OCI-LY7 (cell line): Measurements from ENCODE around the gene SPDYE1.

ENCODE experiments used
- EZH2phosphoT487 ChIP-seq: fragments of 200-600 bp; sonication (generic); IDR thresholded peaks from 2 replicates; pipeline ENCODE4 v1.6.1; 2018; ENCODE audit warnings: low read depth, borderline replicate concordance, mild to moderate bottlenecking, mixed run types, antibody characterized with exemption, low read length, moderate library complexity, mixed read lengths
- TF ChIP-seq, protein P1 (sequence below): fragments of 200-600 bp; sonication (generic); conservative IDR thresholded peaks from 2 replicates; pipeline ENCODE4 v1.5.1; 2014; ENCODE audit warnings: mild to moderate bottlenecking, antibody characterized with exemption, low read length, moderate library complexity, mixed read lengths

DNA sequence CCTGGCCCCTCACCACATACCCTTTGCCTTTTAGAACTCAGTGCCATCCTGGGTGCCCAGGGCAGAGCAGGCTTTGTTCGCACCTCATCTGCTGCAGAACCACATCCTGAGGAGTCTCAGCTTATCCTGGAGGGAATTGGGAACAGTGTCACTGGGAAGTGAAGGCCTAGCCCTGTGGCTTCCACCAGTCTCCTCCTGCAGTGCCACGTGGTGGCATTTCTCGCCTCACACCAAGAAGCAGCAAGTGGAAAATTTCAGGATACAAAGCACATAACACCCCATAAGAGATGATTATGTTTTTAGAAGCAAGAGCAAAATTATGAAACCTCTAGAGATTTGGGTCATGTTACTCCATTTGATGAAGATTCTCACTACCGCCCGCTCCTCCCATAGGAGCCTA is 44.6 kb upstream of the SPDYE1 start:
- TF ChIP-seq EZH2phosphoT487, result no peak
- TF ChIP-seq, protein P1, sequence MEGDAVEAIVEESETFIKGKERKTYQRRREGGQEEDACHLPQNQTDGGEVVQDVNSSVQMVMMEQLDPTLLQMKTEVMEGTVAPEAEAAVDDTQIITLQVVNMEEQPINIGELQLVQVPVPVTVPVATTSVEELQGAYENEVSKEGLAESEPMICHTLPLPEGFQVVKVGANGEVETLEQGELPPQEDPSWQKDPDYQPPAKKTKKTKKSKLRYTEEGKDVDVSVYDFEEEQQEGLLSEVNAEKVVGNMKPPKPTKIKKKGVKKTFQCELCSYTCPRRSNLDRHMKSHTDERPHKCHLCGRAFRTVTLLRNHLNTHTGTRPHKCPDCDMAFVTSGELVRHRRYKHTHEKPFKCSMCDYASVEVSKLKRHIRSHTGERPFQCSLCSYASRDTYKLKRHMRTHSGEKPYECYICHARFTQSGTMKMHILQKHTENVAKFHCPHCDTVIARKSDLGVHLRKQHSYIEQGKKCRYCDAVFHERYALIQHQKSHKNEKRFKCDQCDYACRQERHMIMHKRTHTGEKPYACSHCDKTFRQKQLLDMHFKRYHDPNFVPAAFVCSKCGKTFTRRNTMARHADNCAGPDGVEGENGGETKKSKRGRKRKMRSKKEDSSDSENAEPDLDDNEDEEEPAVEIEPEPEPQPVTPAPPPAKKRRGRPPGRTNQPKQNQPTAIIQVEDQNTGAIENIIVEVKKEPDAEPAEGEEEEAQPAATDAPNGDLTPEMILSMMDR, result no peak
